ENCODE measurements around the gene TMEM123. TPM values are rescaled to one million over a fixed set of nuclear protein-coding genes. Genes with fewer than 3 reads are reported as not detected.

TMEM123 gene
- polyA plus RNA-seq, 3 donors, result 68.7 to 368 (median 263) TPM

GRCh38 chr11:102428696-102429095, 23.9 kb downstream of the TMEM123 start:
- Histone ChIP-seq H4K20me1 (ENCODE audit: insufficient read depth, low read length) (peaks cover 88% of the 10 kb centered on the region), H3K9ac (ENCODE audit: insufficient read depth, low read length, poor library complexity, severe bottlenecking) (no peak overlapping the region), H3K27me3 (ENCODE audit: control insufficient read depth in 2 of 2, insufficient read depth in 2 of 2, low read length in 2 of 2) (no peaks in the 10 kb centered on the region), H3K4me2 (replicated peaks; ENCODE audit: extremely low read depth, low read length, poor library complexity, severe bottlenecking) (no peak overlapping the region), H3K4me1 (ENCODE audit: control insufficient read depth in 1 of 2, insufficient read depth in 2 of 2, low read length in 2 of 2) (peaks cover 13 to 27% of the 10 kb centered on the region in 2 donors), H3K9me3 (replicated peaks in 1 of 2; ENCODE audit: control insufficient read depth in 1 of 2, insufficient read depth in 1 of 2, low read length in 2 of 2) (peaks cover 0 to 8% of the 10 kb centered on the region in 2 donors), H3K27ac (ENCODE audit: low read depth in 1 of 2, low read length in 2 of 2) (peak overlapping the region in 1 of 2 donors; percentile 1), H3K79me2 (ENCODE audit: insufficient read depth, low read length) (peaks cover 73% of the 10 kb centered on the region), H3K36me3 (replicated peaks in 1 of 2; ENCODE audit: control insufficient read depth in 1 of 2, insufficient read depth in 2 of 2, low read length in 2 of 2) (peaks cover 0 to 41% of the 10 kb centered on the region in 2 donors), H3K4me3 (replicated peaks in 1 of 3; ENCODE audit: low read depth in 2 of 3, low read length in 3 of 3) (no peak overlapping the region), H2AFZ (ENCODE audit: insufficient read depth, low read depth, low read length, poor library complexity, severe bottlenecking) (no peak overlapping the region)
- Mint-ChIP-seq H3K27ac (peak overlapping the region in 5 of 7 donors; percentile 8 to 61 (median 35)), H3K9me3 (peaks cover 2 to 13% (median 11%) of the 10 kb centered on the region in 7 donors), H3K36me3 (peaks cover 33 to 47% of the 10 kb centered on the region in 2 donors), H3K4me3 (no peak overlapping the region), H3K27me3 (ENCODE audit: low read depth in 3 of 3) (peaks cover 0 to 2% (median 0%) of the 10 kb centered on the region in 3 donors), H3K4me1 (peaks cover 39% of the 10 kb centered on the region)
- no peak for TF ChIP-seq CTCF (IDR thresholded peaks at IDR 0.05)
- DNase-seq, result no peak
- intact Hi-C loops (cut with micrococcal nuclease), result no loop called here
- WGBS (ENCODE audit: insufficient coverage), result no CpG with 5 or more reads among the region's 4 CpGs

DNA sequence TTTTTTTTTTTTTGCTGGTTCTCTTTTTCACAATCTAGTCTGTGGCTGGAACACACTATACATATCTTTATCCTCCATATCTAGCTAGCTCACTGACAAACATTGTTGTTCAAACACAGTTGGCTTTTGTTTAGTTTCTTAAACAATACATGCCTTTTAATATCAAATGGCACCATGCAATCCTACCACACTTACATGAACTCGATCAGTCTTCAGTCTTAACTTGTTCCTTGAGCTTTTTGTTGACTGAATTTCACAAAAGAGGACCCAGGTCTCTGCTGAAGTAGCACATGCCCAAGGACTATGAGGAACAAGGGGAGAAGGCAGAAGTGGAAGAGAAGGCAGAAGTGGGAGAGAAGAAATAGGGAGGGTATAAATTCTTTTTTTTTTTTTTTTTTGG, 25.5 kb downstream of the TMEM123 start:
- Histone ChIP-seq H2AFZ (ENCODE audit: insufficient read depth, low read depth, low read length, poor library complexity, severe bottlenecking) (no peak overlapping the region), H4K20me1 (ENCODE audit: insufficient read depth, low read length) (peaks cover 94% of the 10 kb centered on the region), H3K79me2 (ENCODE audit: insufficient read depth, low read length) (peaks cover 78% of the 10 kb centered on the region), H3K9ac (ENCODE audit: insufficient read depth, low read length, poor library complexity, severe bottlenecking) (no peak overlapping the region), H3K36me3 (replicated peaks in 1 of 2; ENCODE audit: control insufficient read depth in 1 of 2, insufficient read depth in 2 of 2, low read length in 2 of 2) (peaks cover 0 to 31% of the 10 kb centered on the region in 2 donors), H3K9me3 (replicated peaks in 1 of 2; ENCODE audit: control insufficient read depth in 1 of 2, insufficient read depth in 1 of 2, low read length in 2 of 2) (no peaks in the 10 kb centered on the region), H3K4me2 (replicated peaks; ENCODE audit: extremely low read depth, low read length, poor library complexity, severe bottlenecking) (peak overlapping the region; percentile 5), H3K27me3 (ENCODE audit: control insufficient read depth in 2 of 2, insufficient read depth in 2 of 2, low read length in 2 of 2) (no peaks in the 10 kb centered on the region), H3K4me1 (ENCODE audit: control insufficient read depth in 1 of 2, insufficient read depth in 2 of 2, low read length in 2 of 2) (peaks cover 13 to 27% of the 10 kb centered on the region in 2 donors), H3K4me3 (replicated peaks in 1 of 3; ENCODE audit: low read depth in 2 of 3, low read length in 3 of 3) (no peak overlapping the region), H3K27ac (ENCODE audit: low read depth in 1 of 2, low read length in 2 of 2) (peak overlapping the region; percentile 33 to 43)
- Mint-ChIP-seq H3K9me3 (peaks cover 0 to 7% (median under 1%) of the 10 kb centered on the region in 7 donors), H3K27me3 (ENCODE audit: low read depth in 3 of 3) (peaks cover 0 to 1% (median 0%) of the 10 kb centered on the region in 3 donors), H3K27ac (peak overlapping the region; percentile 72 to 88 (median 79)), H3K4me3 (peak overlapping the region in 1 of 2 donors; percentile 39), H3K4me1 (peaks cover 40% of the 10 kb centered on the region), H3K36me3 (peaks cover 19 to 32% of the 10 kb centered on the region in 2 donors)
- no peak for TF ChIP-seq CTCF (IDR thresholded peaks at IDR 0.05)
- intact Hi-C loops (cut with micrococcal nuclease), result no loop called here
- DNase-seq, result peak; percentile 27 to 29 (median 28)
- no CpG with 5 or more reads among the region's 1 CpG for WGBS (ENCODE audit: insufficient coverage)

Data from CD14-positive monocyte (primary cell).